Body of pancreas (tissue), 4 donors: Measurements from ENCODE around the gene LEFTY1.

Source experiments
- POLR2A ChIP-seq, 3 donors: fragments of 450-650 bp; IDR thresholded peaks; one replicate each; pipeline ENCODE4 v1.6.1; 2016; ENCODE audit warnings: antibody characterized with exemption in 3 of 3, mild to moderate bottlenecking in 2 of 3
- TF ChIP-seq, protein P1 (sequence below), 7 experiments: fragments of 450-650 bp in 4 of 7; fragments of 200-600 bp in 3 of 7; sonication (generic) in 3 of 7; IDR thresholded peaks; one replicate each; pipeline ENCODE4 v1.5.1; 2016 to 2019; ENCODE audit warnings: antibody characterized with exemption in 7 of 7

- TF ChIP-seq, protein P1, sequence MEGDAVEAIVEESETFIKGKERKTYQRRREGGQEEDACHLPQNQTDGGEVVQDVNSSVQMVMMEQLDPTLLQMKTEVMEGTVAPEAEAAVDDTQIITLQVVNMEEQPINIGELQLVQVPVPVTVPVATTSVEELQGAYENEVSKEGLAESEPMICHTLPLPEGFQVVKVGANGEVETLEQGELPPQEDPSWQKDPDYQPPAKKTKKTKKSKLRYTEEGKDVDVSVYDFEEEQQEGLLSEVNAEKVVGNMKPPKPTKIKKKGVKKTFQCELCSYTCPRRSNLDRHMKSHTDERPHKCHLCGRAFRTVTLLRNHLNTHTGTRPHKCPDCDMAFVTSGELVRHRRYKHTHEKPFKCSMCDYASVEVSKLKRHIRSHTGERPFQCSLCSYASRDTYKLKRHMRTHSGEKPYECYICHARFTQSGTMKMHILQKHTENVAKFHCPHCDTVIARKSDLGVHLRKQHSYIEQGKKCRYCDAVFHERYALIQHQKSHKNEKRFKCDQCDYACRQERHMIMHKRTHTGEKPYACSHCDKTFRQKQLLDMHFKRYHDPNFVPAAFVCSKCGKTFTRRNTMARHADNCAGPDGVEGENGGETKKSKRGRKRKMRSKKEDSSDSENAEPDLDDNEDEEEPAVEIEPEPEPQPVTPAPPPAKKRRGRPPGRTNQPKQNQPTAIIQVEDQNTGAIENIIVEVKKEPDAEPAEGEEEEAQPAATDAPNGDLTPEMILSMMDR (IDR thresholded peaks at IDR 0.05): no peak
- TF ChIP-seq POLR2A (IDR thresholded peaks at IDR 0.05): no peak
Observed at GRCh38 chr1:225872075-225872430, 16.9 kb downstream of the LEFTY1 start.
